ENCODE data around the gene ETS1.

The ETS1 gene

GRCh38 chr11:128479144-128479543, 108.2 kb downstream of the ETS1 start:
- TF ChIP-seq CTCF (IDR thresholded peaks at IDR 0.05; ENCODE audit: low read depth, low read length): no peak
- in situ Hi-C loops (cut with HindIII; ENCODE audit: low sequenced_read_pairs): no loop called here
- H3K4me3 ChIP-seq (ENCODE audit: low read depth, low read length): no peak overlapping the region
- no peak for DNase-seq (ENCODE audit: low read depth, low spot score)

GRCh38 chr11:128478305-128478704, 109.1 kb downstream of the ETS1 start:
- in situ Hi-C loops (cut with HindIII; ENCODE audit: low sequenced_read_pairs): no loop called here
- TF ChIP-seq CTCF (IDR thresholded peaks at IDR 0.05; ENCODE audit: low read depth, low read length): no peak
- no peak for DNase-seq (ENCODE audit: low read depth, low spot score)
- H3K4me3 ChIP-seq (ENCODE audit: low read depth, low read length): no peak overlapping the region

GRCh38 chr11:128477811-128478210, 109.5 kb downstream of the ETS1 start:
- H3K4me3 ChIP-seq (ENCODE audit: low read depth, low read length): no peak overlapping the region
- no peak for TF ChIP-seq CTCF (IDR thresholded peaks at IDR 0.05; ENCODE audit: low read depth, low read length)
- in situ Hi-C loops (cut with HindIII; ENCODE audit: low sequenced_read_pairs): no loop called here
- DNase-seq (ENCODE audit: low read depth, low spot score): no peak

- in situ Hi-C loops (cut with HindIII; ENCODE audit: low sequenced_read_pairs): no loop called here
- DNase-seq (ENCODE audit: low read depth, low spot score): no peak
- TF ChIP-seq CTCF (IDR thresholded peaks at IDR 0.05; ENCODE audit: low read depth, low read length): no peak
- no peak overlapping the region for H3K4me3 ChIP-seq (ENCODE audit: low read depth, low read length)
These were observed 110.1 kb downstream of the ETS1 start for GRCh38 chr11:128477278-128477677.

GRCh38 chr11:128476729-128477128, 110.6 kb downstream of the ETS1 start:
- in situ Hi-C loops (cut with HindIII; ENCODE audit: low sequenced_read_pairs): no loop called here
- TF ChIP-seq CTCF (IDR thresholded peaks at IDR 0.05; ENCODE audit: low read depth, low read length): no peak
- DNase-seq (ENCODE audit: low read depth, low spot score): no peak
- H3K4me3 ChIP-seq (ENCODE audit: low read depth, low read length): no peak overlapping the region

- DNase-seq (ENCODE audit: low read depth, low spot score): no peak
- in situ Hi-C loops (cut with HindIII; ENCODE audit: low sequenced_read_pairs): no loop called here
- no peak overlapping the region for H3K4me3 ChIP-seq (ENCODE audit: low read depth, low read length)
- TF ChIP-seq CTCF (IDR thresholded peaks at IDR 0.05; ENCODE audit: low read depth, low read length): no peak
These were observed 111.3 kb downstream of the ETS1 start for GRCh38 chr11:128476049-128476448.

Measured in astrocyte of the spinal cord (primary cell).